Esophagus muscularis mucosa (tissue), 4 donors: ENCODE measurements around the gene OR52E5. TPM values are rescaled to one million over a fixed set of nuclear protein-coding genes. Genes with fewer than 3 reads are reported as not detected.

ENCODE experiments used
- DNase-seq: peaks from one replicate; pipeline ENCODE4 v3.0.0-alpha.2; 2017; ENCODE audit errors: extremely low spot score
- H3K27ac ChIP-seq, 4 donors: fragments of 200-600 bp; sonication (generic); replicated peaks in 1 of 4; 1 replicate in 3 of 4; 2 replicates in 1 of 4; pipeline ENCODE4 v1.5.1; 2016 to 2019; ENCODE audit warnings: mild to moderate bottlenecking in 1 of 4
- H3K27me3 ChIP-seq, 4 donors: fragments of 200-600 bp; sonication (generic); one replicate each; pipeline versions ENCODE4 v1.5.1 to v1.6.0; 2016 to 2019
- H3K36me3 ChIP-seq, 4 donors: fragments of 200-600 bp; sonication (generic); one replicate each; pipeline ENCODE4 v1.5.1; 2016 to 2019
- H3K4me1 ChIP-seq, 4 donors: fragments of 200-600 bp; sonication (generic); one replicate each; pipeline ENCODE4 v1.5.1; 2016 to 2019
- H3K4me3 ChIP-seq, 4 donors: fragments of 200-600 bp; sonication (generic); 1 replicate in 2 of 4; 2 replicates in 2 of 4; pipeline ENCODE4 v1.5.1; 2016 to 2019; ENCODE audit warnings: mild to moderate bottlenecking in 4 of 4, moderate library complexity in 1 of 4
- H3K9me3 ChIP-seq, 4 donors: fragments of 200-600 bp; sonication (generic); 1 replicate in 3 of 4; 2 replicates in 1 of 4; pipeline ENCODE4 v1.5.1; 2016 to 2019
- EP300 ChIP-seq: sonication (generic); formaldehyde crosslinking; IDR thresholded peaks from one replicate; pipeline ENCODE4 v1.6.1; 2017; ENCODE audit warnings: antibody characterized with exemption
- POLR2A ChIP-seq: fragments of 450-650 bp; IDR thresholded peaks from one replicate; pipeline ENCODE4 v1.6.1; 2017; ENCODE audit warnings: antibody characterized with exemption, moderate library complexity, mild to moderate bottlenecking, low read depth
- POLR2AphosphoS5 ChIP-seq, 2 donors: sonication (generic); formaldehyde crosslinking; IDR thresholded peaks; one replicate each; pipeline ENCODE4 v1.6.1; 2017; ENCODE audit warnings: antibody characterized with exemption in 2 of 2
- WGBS: methylation state at CpG from one replicate; pipeline ENCODE4 v1.1.5; 2018; 5-methylcytosine and 5-hydroxymethylcytosine counted together
- intact Hi-C: fragments of 100-400 bp; cut with DNase I; formaldehyde crosslinking; loops from one replicate; pipeline ENCODE4 v1.15.1; 2023
- total RNA-seq, 4 donors: library from RNA; depleted of rRNA; stranded (reverse); fragments of >200 nt; gene quantifications; one replicate each; pipeline versions ENCODE4 v1.1.0 to v1.2.1, GENCODE V29; 2016
- TF ChIP-seq, protein P1 (sequence below), 3 experiments: fragments of 200-600 bp in 2 of 3; fragments of 450-650 bp in 1 of 3; sonication (generic) in 2 of 3; IDR thresholded peaks; one replicate each; pipeline ENCODE4 v1.5.1; 2017 to 2019; ENCODE audit warnings: antibody characterized with exemption in 3 of 3, mild to moderate bottlenecking in 2 of 3, moderate library complexity in 1 of 3

Gene OR52E5
- total RNA-seq, 4 donors from 2014 or later, result not detected

DNA sequence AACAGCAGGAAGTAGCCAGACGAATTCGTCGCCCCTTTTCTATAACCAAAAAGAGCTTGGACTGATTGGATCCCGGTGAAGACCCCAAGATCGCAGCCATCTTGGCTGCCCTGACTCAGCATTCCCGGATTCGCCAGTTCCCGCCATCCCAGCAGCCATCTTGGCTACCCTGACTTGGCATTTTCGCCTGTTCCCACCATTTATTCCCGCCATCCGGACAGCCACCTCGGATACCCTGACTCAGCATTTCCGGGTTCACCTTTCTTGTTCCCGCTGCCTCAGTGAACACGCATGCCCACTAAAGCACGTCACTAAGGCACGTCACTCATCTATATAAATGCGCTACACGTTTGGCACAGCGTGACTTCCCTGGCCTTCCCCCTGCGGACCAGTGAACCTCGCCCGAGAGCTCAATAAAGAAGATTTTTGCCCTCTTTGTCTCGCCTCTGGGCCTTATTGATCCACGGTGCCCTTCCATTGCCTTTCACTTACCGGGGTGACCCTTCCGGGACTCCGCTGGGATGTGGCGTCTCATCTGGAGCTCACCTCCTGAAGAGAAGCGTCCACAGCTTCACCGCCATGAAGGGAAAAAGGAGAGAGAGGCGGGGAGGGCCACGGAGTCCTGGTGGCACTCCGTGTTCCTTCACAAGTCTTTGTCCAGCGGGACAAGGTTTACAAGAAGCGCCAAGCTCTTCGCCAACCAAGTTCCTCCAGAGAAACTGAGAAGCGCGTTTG lies 45.0 kb downstream of the OR52E5 start:
- WGBS, result 89% methylated on average over 39 of the region's 39 CpGs
- Histone ChIP-seq H3K27ac (no peak overlapping the region), H3K4me3 (no peak overlapping the region), H3K27me3 (no peaks in the 10 kb centered on the region), H3K4me1 (no peaks in the 10 kb centered on the region), H3K9me3 (no peaks in the 10 kb centered on the region), H3K36me3 (no peaks in the 10 kb centered on the region)
- no peak for DNase-seq
- intact Hi-C loops, result no loop called here
- TF ChIP-seq, protein P1, sequence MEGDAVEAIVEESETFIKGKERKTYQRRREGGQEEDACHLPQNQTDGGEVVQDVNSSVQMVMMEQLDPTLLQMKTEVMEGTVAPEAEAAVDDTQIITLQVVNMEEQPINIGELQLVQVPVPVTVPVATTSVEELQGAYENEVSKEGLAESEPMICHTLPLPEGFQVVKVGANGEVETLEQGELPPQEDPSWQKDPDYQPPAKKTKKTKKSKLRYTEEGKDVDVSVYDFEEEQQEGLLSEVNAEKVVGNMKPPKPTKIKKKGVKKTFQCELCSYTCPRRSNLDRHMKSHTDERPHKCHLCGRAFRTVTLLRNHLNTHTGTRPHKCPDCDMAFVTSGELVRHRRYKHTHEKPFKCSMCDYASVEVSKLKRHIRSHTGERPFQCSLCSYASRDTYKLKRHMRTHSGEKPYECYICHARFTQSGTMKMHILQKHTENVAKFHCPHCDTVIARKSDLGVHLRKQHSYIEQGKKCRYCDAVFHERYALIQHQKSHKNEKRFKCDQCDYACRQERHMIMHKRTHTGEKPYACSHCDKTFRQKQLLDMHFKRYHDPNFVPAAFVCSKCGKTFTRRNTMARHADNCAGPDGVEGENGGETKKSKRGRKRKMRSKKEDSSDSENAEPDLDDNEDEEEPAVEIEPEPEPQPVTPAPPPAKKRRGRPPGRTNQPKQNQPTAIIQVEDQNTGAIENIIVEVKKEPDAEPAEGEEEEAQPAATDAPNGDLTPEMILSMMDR (IDR thresholded peaks at IDR 0.05), result no peak
- no peak for TF ChIP-seq POLR2AphosphoS5 (IDR thresholded peaks at IDR 0.05)
- TF ChIP-seq POLR2A, result no peak
- TF ChIP-seq EP300, result no peak

DNA sequence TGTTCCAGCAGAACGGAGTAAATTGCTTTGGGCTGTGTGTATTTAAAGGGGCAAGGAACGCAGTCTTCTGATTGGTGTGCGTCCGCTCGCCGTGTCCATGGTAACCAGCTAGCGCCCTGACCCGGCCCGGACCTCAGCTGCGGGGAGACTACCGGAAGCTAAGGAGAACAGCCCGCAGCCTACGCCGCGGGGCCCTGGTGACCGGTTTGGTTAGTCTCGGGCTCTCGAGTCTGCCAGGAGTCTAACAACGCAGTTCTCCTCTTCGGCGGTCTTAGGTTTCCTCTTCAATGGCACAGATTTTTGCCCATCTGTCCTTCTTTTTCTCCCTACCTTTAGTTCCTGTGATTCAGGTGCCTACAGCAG lies 45.6 kb downstream of the OR52E5 start:
- no peak overlapping the region for H3K27ac ChIP-seq
- H3K27me3 ChIP-seq, result no peaks in the 10 kb centered on the region
- H3K36me3 ChIP-seq, result no peaks in the 10 kb centered on the region
- no peaks in the 10 kb centered on the region for H3K9me3 ChIP-seq
- no peak overlapping the region for H3K4me3 ChIP-seq
- no peak for DNase-seq
- no peak for TF ChIP-seq EP300
- TF ChIP-seq, protein P1 (IDR thresholded peaks at IDR 0.05), result no peak
- no peak for TF ChIP-seq POLR2AphosphoS5 (IDR thresholded peaks at IDR 0.05)
- TF ChIP-seq POLR2A, result no peak
- intact Hi-C loops, result no loop called here
- WGBS, result 85% methylated on average over 21 of the region's 21 CpGs
- H3K4me1 ChIP-seq, result no peaks in the 10 kb centered on the region

DNA sequence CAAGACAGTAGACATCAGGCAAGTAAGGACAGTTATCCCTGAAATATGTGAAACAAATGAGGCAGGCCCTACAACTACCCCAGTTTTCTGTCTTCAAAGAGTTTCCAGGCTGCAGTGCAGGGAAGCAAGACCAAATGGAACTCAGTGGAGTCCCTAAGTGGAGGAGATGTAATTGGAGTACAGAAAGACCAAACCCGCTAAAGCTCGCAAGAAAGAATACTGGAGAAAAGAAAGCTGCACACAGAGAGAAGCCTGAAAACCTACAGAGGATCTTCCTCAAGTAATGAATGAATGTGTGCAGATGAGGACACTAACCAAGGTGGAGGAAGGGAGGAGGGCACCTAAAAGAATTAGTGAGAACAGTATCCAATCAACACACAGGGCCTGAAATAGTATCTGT lies 47.7 kb downstream of the OR52E5 start:
- intact Hi-C loops, result no loop called here
- no peak overlapping the region for H3K4me3 ChIP-seq
- no peak overlapping the region for H3K27ac ChIP-seq
- TF ChIP-seq POLR2A (no peak), EP300 (no peak)
- TF ChIP-seq, protein P1 (IDR thresholded peaks at IDR 0.05), result no peak
- no peaks in the 10 kb centered on the region for H3K36me3 ChIP-seq
- H3K27me3 ChIP-seq, result no peaks in the 10 kb centered on the region
- no peak for DNase-seq
- WGBS, result 91% methylated on average over 2 of the region's 2 CpGs
- no peaks in the 10 kb centered on the region for H3K9me3 ChIP-seq
- H3K4me1 ChIP-seq, result no peaks in the 10 kb centered on the region

DNA sequence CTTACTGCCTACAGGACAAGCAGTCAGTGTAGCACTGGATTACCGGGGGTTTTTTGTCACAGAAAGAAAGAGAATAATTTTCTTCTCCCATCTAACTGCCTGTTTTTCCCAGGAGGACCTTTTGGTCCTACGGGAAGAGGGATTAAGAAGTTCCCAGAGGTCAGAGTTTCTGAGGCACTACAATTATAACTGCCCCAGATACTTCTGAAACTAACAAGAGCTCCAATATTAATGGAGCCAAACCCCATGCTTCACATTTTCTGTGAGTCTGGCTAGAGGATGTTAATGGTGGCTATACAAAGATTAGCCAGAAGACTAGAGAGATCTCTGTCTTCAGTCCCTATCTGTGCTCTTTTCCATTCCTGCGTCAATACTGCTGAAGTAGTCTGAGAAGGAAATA lies 48.9 kb downstream of the OR52E5 start, which contains the start of gene OR56A3:
Gene OR56A3, plus strand, starts transcription at position 301 of the 400 bp plus-strand sequence. CDS start 5,096 bp downstream, outside the sequence.
- WGBS, result 79% methylated on average over 3 of the region's 3 CpGs
- no peaks in the 10 kb centered on the region for H3K36me3 ChIP-seq
- H3K9me3 ChIP-seq, result no peaks in the 10 kb centered on the region
- no peaks in the 10 kb centered on the region for H3K4me1 ChIP-seq
- intact Hi-C loops, result no loop called here
- H3K4me3 ChIP-seq, result no peak within 1 kb of the TSS
- H3K27ac ChIP-seq, result no peak within 1 kb of the TSS
- no peaks in the 10 kb centered on the region for H3K27me3 ChIP-seq
- no peak for DNase-seq
- TF ChIP-seq EP300 (no peak), POLR2A (no peak), POLR2AphosphoS5 (IDR thresholded peaks at IDR 0.05) (no peak)
- TF ChIP-seq, protein P1 (IDR thresholded peaks at IDR 0.05), result no peak

Other genes starting within 250 kb of the OR52E5 start
- gene TRIM5, start 208.1 kb upstream of the OR52E5 start, total RNA-seq, result 10 to 100 TPM; 15.9 to 21.5 (median 16.6) TPM
- gene TRIM22, start 203.4 kb upstream of the OR52E5 start, total RNA-seq, result 10 to 100 TPM; 27.1 to 46.6 (median 36.7) TPM
- gene OR56B1, start 156.8 kb upstream of the OR52E5 start, total RNA-seq, result not detected
- not detected for gene OR52N4, start 139.0 kb upstream of the OR52E5 start, total RNA-seq
- gene OR52N5, start 109.9 kb upstream of the OR52E5 start, total RNA-seq, result under 1 TPM in 1 of 4 donors, not detected in 3; 0.17 TPM
- not detected for gene OR52N1, start 101.9 kb upstream of the OR52E5 start, total RNA-seq
- gene OR52N2, start 84.3 kb upstream of the OR52E5 start, total RNA-seq, result not detected
- not detected for gene OR52E6, start 51.3 kb upstream of the OR52E5 start, total RNA-seq
- not detected for gene OR52E8, start 35.5 kb upstream of the OR52E5 start, total RNA-seq
- gene OR52E4, start 12.6 kb upstream of the OR52E5 start, total RNA-seq, result not detected
- gene OR56A3, start 49.0 kb downstream of the OR52E5 start, total RNA-seq, result not detected
- gene OR56A5, start 75.3 kb downstream of the OR52E5 start, total RNA-seq, result not detected
- not detected for gene OR52L1, start 93.8 kb downstream of the OR52E5 start, total RNA-seq
- gene OR56A4, start 113.7 kb downstream of the OR52E5 start, total RNA-seq, result not detected
- not detected for gene OR56A1, start 137.6 kb downstream of the OR52E5 start, total RNA-seq
- not detected for gene OR56B4, start 214.5 kb downstream of the OR52E5 start, total RNA-seq